Measurements from ENCODE around the gene KCNJ9.
"Not testable (repeated sequence)": the region's sequence is repeated elsewhere in the genome, so short reads cannot be mapped to it uniquely, and the experiment has no call there.

KCNJ9 gene

DNA sequence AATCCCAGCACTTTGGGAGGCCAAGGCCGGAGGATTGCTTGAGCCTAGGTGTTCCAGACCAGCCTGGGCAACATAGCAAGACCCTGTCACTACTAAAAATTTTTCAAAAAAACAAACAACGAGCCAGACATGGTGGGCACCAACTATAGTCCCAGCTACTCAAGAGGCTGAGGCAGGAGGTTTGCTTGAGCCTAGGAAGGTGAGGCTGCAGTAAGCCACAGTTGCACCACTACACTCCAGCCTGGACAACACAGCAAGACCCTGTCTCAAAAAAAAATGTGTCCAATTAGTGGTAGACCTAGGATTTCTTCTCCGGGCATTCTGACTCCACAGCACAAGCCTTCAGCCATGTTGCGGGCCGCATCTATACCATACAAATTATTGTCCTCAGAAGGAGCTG lies 23.8 kb downstream of the KCNJ9 start:
- FAIRE-seq: no peak

DNA sequence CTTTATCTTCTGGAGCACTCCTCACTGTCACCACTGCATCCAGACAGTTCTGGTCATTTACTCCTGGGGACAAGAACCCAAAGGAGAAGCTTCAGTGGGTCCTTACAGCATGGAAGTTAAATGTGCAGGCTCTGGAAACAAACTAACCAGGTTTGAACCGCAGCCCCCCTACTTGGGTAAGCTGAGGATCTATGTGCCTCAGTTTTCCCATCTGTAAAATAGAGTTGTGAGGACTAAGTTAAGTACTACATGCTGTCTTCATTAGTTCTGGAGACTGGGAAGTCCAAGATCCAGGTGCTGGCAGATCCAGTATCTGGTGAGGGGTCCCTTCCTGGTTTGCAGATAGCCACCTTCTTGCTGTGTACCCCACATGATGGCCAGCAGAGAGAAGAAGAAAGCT lies 26.2 kb downstream of the KCNJ9 start:
- FAIRE-seq: no peak

DNA sequence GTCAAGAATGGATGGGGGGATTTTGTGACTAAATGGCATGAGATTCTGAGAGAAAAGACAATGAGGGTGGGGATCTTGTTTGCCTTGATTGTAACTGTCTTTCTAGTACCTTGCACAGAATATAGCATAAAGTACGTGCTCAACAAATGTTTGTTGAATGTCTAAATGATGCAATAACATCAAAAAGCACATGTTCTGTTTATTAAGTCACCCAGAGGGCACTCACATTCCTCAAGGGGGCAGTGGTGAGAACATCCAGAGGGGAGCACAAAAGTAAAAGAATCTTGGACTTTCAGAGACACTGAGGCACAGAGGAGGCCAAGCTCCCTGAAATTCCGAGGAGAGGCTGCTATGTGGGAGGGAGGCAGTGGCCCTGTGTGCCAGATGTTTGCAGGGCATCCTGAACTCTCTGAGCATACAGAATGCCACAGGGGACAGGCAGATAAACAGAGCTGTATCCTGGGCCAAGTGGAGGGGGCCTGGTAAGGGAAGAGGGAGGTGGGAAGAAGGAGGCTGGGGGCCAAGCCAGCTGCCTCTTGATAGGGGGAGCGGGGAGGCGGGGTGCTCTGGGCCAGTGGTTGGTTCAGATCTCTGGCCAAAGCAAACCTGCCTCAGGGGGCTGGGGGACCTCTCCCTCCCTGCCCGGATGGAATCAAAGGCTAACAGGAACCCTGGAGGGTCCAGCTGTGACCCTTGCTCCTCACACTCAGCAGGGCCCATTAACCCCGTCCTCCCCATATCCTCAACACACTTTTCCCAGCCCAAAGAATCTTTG lies 27.7 kb downstream of the KCNJ9 start:
- FAIRE-seq: no peak

DNA sequence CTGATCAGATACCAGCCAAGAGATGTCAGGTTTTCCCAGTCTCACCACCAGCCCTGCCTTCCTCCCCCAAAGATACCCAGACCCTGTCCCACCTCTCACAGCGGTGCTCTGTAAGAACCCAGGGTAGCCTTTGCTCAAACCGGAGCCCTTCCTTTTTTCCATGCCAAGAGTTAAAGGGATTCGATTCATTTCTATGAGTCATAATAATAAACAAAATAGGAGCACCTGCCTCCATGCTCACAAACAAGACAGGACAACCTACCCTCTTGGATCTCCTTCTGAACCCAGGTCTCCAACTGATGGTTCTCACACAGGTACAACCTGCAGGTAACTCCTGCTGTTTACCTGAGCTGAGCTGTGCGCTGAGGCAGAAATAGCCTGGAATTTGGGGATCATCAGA lies 28.3 kb downstream of the KCNJ9 start:
- FAIRE-seq: no peak

DNA sequence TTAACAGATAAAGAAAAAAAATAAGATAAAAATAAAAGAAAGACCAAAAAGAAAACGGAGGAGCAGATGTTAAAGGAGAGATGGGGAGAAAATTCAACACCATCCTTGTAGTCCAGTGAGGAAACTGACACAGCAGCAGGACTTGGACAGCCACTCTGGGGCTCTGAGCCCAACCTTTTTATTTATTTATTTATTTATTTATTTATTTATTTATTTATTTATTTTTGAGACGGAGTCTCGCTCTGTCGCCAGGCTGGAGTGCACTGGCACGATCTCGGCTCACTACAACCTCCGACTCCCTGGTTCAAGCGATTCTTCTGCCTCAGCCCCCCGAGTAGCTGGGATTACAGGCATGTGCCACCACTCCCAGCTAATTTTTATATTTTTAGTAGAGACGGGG lies 30.1 kb downstream of the KCNJ9 start:
- FAIRE-seq: not testable (repeated sequence)

DNA sequence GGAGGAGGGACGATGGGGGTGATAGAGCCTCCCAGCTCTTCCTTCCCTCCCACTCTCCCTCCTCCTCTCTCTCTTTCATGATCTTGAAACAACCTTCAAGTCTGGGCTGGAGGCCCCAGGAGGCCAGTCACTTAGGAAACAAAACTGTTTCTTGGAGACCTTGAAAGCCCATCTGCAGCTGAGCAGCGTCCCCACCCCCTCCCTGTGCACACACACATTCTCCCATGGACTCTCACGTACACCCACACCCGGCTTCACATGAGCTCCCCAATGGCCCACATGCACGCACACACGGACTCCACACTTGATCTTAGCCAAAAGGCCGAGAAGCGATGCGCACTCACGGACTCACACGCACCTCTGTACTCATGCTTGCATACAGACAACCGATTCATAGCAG lies 31.0 kb downstream of the KCNJ9 start:
- no peak for FAIRE-seq

DNA sequence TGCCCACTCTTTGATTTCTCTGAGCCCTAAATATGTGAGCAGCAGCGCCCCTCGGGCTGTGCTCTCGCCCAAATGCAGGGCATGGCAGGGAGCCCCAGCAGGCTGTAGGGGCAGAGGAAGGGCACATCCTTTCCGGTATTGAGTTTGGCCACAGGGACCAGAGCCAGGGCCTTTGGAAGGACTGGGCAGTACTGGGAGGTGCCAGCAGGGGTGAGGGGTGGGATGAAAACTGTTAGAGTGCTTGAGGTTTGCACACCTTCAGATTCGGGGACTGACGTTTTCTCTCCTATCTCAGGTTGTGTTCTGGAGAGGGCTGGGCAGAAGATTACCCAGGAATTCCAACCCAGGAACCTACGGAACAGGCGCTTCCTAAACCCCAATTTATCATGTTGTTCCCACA lies 32.1 kb downstream of the KCNJ9 start:
- FAIRE-seq: no peak

DNA sequence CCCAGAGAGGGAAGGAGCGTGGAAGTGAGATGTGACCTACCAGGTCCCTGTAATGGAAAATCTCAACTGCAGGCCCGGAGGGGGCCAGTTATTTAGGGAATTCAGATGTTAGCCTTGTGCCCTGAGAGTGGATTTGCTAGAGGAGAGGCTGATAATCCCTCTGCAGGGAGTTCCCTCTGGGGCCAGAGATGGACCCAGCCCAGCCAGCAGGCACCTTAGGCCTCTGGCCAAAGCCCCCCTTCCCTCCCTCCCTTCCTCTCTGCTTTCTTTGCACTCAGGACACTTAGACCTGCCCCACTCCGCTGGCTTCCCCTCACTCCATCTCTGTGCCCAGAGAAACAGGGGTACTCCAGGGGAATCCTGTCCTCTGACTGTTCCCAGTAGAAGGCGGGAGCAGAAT lies 32.7 kb downstream of the KCNJ9 start:
- no peak for FAIRE-seq

DNA sequence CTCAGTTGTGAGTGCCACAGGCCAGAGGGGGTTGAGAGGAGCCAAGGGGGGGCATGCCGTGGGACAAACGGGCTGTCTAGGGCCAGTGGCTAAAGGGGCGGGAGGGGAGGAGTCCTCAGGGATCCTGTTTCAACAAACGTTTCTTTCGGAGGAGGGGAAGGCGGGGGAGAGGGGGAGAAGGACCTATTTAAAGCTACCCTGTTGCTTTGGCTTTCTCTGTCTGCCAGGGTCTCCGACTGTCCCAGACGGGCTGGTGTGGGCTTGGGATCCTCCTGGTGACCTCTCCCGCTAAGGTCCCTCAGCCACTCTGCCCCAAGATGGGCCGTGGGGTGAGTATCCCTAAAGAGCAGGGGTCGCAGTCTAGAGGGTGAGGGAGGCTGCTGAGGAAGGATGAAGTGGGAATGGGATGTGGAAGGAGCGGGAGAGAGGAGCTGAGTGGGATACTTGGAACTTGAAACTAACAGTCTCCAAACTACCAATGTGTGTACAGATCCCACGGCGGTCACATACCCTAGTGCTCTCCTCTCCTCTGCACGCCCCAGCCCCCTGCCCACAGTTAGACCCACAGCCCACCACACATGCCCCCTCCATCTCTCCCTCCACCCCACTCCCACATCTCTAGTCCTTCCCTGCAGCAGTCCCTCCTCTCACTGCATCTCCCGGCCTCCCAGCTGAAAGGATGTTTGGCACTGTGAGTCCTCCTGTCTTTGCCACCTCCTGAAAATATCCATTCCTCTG lies 34.4 kb downstream of the KCNJ9 start, which contains the start of gene ATP1A2:
Gene ATP1A2, plus strand, starts transcription at position 215 of the 738 bp plus-strand sequence. Its CDS starts 103 bp downstream, at position 318.
- no peak for FAIRE-seq

DNA sequence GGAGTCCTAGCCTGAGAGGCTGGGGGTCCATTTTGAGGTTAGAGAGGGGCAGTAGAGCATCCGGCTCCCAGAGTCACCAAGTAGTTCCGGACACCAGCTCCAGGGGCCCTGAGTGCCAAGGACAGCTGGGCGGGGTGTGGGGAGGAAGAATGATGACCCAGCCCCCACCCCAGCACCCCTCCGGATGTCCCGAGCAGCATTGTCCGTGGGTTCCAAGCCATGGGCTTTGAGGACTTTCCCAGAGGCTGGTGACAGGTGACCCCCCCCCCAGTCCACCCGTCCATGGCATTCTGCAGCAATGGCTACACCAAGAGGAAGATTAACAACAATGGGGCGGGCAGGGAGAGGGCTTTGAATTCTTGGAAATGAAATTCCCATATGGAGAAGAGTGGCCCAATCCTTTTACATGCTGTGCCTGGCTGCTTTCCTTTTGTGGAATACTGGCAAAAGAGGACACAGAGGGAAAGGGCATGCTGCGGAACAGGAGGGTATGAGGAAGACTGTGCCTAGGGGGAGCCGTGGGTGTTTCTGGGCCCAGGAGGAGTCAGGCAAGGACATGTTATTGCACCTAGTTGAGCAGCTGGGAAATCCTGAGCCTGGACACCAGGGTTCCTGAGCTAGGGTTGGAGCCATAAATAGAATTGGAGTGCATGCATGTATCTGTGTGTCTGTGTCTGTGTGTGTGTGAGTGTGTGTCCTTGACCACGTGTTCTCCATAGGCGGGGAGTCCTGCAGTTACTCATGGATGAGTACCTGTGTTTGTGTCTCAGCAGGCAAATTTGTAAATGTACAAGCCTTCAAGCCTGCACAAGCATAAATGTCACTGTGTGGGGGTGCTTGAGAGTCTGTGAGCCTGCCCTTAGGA lies 35.2 kb downstream of the KCNJ9 start:
- FAIRE-seq: no peak

DNA sequence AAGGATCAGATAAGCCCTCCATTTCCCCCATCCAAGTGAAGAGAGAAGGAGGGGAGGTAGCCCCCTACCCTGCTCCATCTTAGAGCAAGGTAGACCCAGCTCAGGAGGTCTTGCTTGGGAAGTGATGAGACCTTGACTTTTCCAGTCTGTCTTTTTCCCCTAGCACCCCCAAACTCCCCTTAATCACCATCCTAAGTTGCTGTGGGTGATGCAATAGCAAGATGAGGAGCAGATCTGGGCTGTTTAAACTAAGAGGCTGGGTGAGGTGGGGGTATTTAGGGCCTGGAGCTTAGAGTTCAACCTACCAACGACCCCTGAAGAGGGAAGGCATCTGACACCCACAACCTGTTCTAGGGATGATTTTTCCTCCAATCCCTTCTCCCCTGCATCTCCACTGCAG lies 36.0 kb downstream of the KCNJ9 start:
- no peak for FAIRE-seq

DNA sequence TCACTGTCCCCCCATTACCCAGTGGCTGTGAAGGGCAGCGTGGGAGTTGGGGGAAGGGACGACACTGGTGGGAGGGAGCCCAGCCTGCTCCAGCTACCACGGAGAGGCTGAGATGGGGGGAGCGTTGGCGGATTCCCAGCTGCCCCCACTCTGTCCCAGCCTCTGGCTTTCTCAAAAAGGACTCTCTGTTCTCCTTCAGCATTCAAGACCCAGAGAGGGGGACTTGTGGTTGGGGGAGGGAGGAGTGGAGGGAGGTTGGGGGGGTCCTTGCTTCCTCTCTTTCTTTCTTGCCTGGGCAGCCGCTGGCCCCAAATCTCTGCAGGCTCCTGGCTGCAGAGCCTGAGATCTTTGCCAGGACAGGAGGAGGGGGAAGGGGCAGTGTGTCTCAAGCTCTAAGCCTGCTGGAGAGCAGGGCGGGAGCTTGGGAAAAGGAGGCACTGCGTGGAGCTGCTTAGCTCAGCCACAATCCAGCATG lies 36.4 kb downstream of the KCNJ9 start:
- no peak for FAIRE-seq

DNA sequence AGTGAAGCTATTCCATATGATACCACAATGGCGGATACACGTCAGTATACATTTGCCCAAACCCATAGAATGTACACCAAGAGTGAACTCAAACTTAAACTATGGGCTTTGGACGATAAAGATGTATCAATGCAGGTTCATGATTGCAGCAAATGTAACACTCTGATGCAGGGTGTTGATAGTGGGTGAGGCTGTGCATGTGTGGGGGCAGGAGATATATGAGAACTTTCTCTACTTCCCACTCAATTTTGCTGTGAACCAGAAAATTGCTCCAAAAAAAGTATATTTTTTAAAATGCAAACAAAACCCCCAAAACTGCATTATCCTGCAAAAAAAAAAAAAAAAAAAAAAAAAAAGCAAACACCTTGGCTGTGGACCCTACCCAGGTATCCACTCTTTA lies 37.6 kb downstream of the KCNJ9 start:
- FAIRE-seq: no peak

DNA sequence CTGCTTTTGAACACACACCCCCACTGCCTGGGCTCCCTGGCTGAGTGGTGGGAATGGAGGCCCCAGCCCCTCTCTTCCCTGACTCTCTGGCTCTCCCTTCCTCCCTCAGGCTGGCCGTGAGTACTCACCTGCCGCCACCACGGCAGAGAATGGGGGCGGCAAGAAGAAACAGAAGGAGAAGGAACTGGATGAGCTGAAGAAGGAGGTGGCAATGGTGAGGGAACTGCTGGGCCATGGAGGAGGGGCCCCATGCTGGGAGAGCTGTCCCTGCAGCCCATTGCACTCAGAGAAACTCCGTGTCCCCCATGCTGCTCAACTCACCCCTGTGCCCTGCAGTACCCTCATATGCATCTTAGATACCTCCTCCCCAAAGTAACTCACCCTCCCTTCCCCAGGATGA lies 39.5 kb downstream of the KCNJ9 start:
- no peak for FAIRE-seq

DNA sequence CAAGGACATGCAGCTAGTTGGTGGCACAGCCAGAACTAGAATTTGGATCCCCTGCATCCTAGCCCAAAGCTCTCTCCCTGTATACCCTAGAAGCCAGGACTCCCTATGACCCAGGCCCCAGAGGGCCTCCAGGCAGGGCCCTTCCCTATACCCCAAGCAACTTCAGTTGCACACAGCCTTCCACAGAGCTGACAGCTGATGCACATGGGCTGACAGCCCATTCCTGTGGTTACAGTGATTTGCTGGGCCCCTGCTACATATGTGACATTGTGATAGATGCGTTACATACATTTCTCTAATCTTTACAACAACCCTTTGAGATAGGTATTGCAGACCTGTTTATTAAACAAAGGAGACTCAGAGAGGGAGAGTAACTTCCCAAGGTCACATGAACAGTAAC lies 40.0 kb downstream of the KCNJ9 start:
- FAIRE-seq: no peak

DNA sequence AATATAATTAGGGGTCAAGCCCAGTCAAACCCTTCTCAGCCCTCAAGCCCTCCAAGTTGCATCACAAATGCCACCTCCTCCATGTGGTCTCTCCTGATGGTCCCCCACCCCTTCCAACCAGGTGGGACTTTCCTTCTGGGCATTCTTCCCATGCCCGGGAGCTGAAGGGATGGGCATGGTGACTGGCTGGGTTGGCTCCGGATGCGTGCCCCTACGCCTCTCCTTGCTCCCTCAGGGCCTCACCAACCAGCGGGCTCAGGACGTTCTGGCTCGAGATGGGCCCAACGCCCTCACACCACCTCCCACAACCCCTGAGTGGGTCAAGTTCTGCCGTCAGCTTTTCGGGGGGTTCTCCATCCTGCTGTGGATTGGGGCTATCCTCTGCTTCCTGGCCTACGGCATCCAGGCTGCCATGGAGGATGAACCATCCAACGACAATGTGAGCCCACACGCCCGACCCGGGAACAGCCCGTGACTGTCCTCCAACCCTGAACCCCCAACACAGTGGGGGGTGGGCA lies 41.7 kb downstream of the KCNJ9 start:
- no peak for FAIRE-seq

DNA sequence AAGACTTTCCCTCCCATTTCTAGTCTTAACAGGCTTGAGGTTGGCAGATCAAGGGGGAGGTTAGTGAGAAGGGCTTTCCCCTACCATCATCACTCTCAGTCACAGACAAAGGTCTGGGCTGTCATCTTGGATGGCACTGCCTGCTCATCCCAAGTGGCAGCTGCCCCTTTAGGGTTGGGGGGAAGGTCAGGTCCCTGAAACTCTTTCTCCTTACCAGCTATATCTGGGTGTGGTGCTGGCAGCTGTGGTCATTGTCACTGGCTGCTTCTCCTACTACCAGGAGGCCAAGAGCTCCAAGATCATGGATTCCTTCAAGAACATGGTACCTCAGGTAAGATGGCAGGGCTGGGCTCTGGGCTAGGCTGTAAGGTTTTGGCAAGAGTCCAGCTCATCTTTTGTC lies 42.4 kb downstream of the KCNJ9 start:
- no peak for FAIRE-seq

DNA sequence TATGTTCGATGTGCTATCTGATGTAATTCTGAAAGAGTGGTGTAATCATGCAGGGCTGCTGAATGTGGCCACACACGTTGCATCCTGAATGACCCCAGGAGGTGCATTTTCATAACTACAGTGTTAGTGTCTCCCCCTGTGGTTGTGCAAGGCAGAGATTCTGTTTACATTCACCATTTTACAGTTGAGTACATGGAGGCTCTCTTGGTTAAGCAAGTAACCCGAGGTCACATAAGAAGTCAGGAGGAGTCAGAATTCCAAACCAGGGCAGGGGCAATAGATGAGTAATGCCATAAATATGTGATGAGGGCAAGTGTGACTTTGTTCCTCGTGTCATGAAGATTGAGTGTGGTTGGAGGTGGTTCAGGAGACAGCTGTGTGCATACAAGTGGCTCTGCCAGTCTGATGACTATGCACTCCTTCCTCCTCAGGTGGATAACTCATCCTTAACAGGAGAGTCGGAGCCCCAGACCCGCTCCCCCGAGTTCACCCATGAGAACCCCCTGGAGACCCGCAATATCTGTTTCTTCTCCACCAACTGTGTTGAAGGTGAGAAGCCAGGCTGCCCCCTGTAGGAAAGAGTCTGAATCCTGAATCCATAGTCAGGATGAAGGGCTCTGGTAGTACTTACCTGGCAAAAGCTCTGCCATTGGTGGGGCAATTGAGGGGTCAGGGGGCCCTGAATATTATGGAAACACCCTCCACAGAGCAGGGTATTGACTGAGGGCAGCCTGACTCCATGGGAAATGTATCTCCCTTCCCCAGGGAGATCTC lies 43.6 kb downstream of the KCNJ9 start:
- FAIRE-seq: no peak

DNA sequence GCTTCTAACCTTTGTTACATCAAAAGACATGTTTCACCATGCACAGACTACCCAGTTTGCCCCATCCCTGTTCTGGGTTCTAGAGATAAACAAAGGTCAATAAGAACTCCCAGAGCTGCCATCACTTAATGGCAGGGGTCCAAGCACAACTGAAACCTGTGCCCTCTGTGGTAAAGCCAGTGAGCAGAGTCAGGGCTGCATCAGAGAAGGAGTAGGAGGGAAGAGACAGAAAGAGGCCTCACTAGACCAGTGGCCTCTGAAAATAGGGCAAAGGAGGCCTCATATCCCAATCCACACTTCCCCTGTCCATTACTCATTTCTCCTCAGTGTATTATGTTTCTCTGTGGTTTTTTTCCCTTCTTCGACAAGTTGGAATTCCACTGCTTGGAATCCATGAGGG lies 44.4 kb downstream of the KCNJ9 start:
- no peak for FAIRE-seq

DNA sequence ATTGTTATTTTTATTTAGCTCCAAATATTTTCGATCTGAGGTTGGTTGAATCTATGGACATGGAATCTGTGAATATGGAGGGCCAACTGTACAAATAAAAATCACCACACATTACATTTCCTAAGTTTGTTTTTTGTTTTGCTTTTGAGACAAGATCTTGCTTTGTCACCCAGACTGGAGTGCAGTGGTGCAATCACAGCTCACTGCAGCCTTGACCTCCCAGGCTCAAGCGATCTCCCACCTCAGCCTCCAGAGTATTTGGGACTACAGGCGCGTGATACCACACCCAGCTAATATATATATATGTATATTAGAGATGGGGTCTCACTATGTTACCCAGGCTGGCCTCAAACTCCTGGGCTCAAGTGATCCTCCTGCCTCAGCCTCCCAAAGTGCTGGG lies 45.0 kb downstream of the KCNJ9 start:
- FAIRE-seq: not testable (repeated sequence)

DNA sequence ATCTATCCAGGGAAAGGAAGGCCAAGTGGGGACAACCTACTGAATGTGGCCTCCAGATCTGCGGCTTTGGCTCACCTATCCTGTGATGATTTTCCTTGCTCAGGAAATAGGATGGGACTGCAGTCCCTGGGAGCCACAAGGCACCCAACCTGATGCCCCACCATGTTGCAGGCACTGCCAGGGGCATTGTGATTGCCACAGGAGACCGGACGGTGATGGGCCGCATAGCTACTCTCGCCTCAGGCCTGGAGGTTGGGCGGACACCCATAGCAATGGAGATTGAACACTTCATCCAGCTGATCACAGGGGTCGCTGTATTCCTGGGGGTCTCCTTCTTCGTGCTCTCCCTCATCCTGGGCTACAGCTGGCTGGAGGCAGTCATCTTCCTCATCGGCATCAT lies 46.0 kb downstream of the KCNJ9 start:
- no peak for FAIRE-seq

DNA sequence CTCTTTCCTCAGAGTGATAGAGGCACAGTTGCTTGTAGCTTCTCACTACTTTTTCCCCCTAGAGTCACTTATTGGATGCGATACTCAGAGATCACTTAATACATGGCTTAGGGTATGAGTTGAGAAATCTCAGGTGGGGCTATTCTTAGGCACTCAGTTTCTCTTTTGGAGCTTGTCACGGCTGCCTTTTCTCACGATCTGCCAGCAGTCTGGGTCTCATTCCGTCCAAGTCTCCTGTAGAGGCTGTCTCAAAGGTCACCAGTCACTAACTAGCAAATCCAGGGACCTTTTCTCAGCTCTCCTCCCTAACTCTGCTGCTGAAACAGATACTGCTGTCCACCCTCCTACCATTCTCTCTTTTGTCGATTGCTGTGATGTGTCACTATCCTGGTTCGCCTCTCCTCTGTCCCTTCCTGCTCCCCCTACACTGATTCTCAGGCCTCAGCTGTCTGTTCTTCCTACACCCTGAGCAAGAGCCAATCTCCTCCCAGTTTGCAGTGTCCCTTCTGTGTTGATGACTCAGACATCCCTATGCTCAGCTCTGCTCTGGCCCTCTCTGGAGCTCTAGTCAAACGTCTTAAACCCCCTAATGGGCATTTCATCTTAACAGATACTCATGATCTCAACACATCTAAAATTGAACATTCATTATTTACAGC lies 46.7 kb downstream of the KCNJ9 start:
- no peak for FAIRE-seq
